GM23248 (cell line): ENCODE results near the gene RSRC1.

Experiments
- EZH2 ChIP-seq: fragments of 200-600 bp; sonication (generic); IDR thresholded peaks from 2 replicates; pipeline ENCODE4 v1.6.1; 2018; ENCODE audit warnings: antibody characterized with exemption, mild to moderate bottlenecking; ENCODE audit not compliant: insufficient read depth, poor library complexity, severe bottlenecking
- EZH2phosphoT487 ChIP-seq: fragments of 200-600 bp; sonication (generic); IDR thresholded peaks from 2 replicates; pipeline ENCODE4 v1.6.1; 2018; ENCODE audit warnings: antibody characterized with exemption, moderate library complexity, mild to moderate bottlenecking, low read depth; ENCODE audit not compliant: insufficient read depth

DNA sequence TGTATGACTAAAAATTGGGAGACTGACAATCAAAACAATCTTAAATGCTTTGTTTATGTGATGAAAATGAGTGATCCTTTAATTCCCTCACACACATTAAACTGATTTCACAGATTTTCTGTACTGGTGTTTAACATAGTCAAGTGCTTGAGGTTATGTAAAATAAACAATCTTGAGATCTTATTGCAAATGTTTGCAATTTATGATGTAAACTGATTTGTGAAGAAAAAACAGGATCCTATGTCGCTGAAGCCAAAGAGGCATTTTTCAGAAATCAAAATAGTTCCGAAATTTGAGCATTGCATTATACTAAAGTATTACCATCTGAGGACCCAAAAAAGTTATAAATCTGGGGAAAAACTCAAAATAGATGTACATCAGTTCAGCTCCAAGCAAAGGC lies 16.4 kb upstream of the RSRC1 start:
- TF ChIP-seq EZH2, result no peak
- TF ChIP-seq EZH2phosphoT487, result no peak
